Measurements from ENCODE around the gene CHD9.

- TF ChIP-seq YY1 (IDR thresholded peaks at IDR 0.05; ENCODE audit: insufficient read depth, insufficient read length) (no peak), SUZ12 (IDR thresholded peaks at IDR 0.05; ENCODE audit: extremely low read depth, insufficient read depth, insufficient read length) (no peak)
Observed at GRCh38 chr16:53087101-53087500, 32.3 kb downstream of the CHD9 start.

Measured in NT2/D1 (cell line).